Measurements from ENCODE around the gene TMEM196. TPM values are rescaled to one million over a fixed set of nuclear protein-coding genes. Genes with fewer than 3 reads are reported as not detected.

The TMEM196 gene
- total RNA-seq, 2 experiments from 2014 or later = not detected

DNA sequence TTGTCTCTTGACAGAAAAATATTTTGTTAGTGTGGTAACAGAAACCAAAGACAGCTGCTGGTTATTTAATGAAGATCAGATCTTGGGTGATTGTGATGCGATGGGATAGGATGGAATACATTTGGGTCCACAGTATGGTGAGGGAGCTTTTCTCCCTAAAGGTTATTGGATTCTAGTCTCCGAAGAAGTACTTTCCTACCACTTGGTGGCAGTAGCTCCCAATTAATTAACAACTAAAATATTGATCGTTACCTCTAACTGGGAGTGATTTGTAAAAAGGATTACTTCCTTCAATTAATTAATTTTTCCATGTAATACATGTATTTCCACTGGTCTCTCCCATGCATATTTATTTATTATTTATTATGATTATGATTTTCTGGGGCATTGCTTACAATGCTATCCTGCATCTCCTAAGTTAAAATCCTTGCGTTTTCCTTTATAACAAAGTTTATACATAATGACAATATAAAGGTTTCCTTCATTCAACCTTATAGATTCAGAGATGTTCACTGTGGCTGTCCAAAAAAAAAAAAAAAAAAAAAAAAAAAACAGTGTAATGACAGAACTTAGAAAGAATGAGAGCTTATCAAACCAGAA lies 25.6 kb downstream of the TMEM196 start:
- Mint-ChIP-seq H3K4me1 (no peaks in the 10 kb centered on the region), H3K4me3 (no peak overlapping the region), H3K27me3 (peaks cover 10% of the 10 kb centered on the region), H3K27ac (no peak overlapping the region), H3K9me3 (ENCODE audit: low read depth) (no peaks in the 10 kb centered on the region), H3K36me3 (no peaks in the 10 kb centered on the region)
- CTCF ChIA-PET = interaction anchor here (0.5 to 2.2 kb wide), 7 partner anchors 11 to 850 kb away, joined by 3 to 9 read pairs (median 4); partner anchors contain the start of genes POLR1F and TMEM196
- DNase-seq (no peak), ATAC-seq (no peak)

DNA sequence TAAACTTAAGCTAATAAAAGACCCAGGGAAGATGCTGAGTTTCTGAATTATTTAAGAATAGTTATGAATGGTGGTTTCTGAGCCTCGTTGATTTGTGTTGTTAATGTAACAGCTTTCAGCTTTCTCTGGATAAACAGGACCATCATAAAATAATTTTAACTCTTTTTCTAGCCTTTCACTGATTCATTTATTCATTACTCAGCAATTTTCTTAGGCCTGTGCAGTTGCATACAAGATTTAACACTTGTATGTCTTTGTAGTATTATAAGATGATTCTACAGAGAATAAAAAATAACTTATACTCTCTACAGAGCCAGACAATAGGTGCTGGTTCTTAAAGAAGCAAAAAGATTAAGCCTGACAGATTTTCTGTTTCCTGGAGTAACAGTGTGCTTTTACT lies 29.3 kb downstream of the TMEM196 start:
- H3K27me3 Mint-ChIP-seq = peaks cover 15% of the 10 kb centered on the region
- H3K9me3 Mint-ChIP-seq (ENCODE audit: low read depth) = no peaks in the 10 kb centered on the region
- CTCF ChIA-PET = interaction anchor here (0.5 kb wide), 1 partner anchor 30 kb away, joined by 4 read pairs; no protein-coding TSS in a partner anchor

DNA sequence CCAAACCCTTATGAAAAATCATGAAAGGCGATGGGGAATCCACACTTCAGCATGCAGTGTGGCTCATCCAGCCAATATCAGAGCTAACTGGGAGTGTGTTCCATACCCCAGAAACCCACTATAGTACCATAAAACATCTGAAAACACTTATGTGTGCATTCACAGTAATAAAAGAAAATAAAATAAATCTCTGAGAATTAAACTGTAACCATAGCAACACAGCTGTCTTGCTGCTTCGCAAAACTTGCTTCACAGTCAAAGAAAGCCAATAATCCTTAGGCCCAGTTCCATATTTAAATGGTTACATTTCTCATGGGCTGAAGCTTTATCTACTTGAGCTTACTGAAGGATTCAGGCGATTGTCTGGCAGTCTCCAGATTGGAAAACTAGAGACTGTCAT lies 44.7 kb downstream of the TMEM196 start:
- H3K27ac Mint-ChIP-seq = no peak overlapping the region
- no peaks in the 10 kb centered on the region for H3K36me3 Mint-ChIP-seq
- no peaks in the 10 kb centered on the region for H3K9me3 Mint-ChIP-seq (ENCODE audit: low read depth)
- DNase-seq (no peak), ATAC-seq (no peak)
- no peaks in the 10 kb centered on the region for H3K4me1 Mint-ChIP-seq
- peaks cover 6% of the 10 kb centered on the region for H3K27me3 Mint-ChIP-seq
- H3K4me3 Mint-ChIP-seq = no peak overlapping the region
- CTCF ChIA-PET = interaction anchor here (1.2 kb wide), 1 partner anchor 14 kb away, joined by 3 read pairs; no protein-coding TSS in a partner anchor

More for the DNA sequence above, 29.3 kb downstream of the TMEM196 start:
- no peak for ATAC-seq
- no peaks in the 10 kb centered on the region for H3K36me3 Mint-ChIP-seq
- no peaks in the 10 kb centered on the region for H3K4me1 Mint-ChIP-seq
- no peak overlapping the region for H3K4me3 Mint-ChIP-seq
- DNase-seq = no peak
- H3K27ac Mint-ChIP-seq = no peak overlapping the region

DNA sequence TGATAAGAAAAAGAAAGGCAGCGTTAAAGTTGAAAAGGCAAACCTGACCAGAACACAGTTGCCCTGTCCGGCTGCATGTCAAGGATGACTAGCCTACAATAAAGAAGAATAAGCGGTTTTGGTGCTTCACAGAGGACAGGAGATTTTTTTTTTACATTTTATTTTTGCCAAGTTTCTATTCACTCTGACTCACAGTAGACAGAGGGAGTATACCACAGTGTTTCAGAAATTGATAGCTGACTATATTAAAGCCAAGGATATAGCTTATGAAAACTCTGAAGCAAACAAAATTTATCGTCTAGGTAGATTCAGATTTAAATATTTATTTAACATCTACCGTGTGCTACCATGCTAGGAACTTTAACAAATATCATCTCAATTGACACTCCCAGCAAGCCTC lies 47.6 kb downstream of the TMEM196 start:
- DNase-seq = no peak
- Mint-ChIP-seq H3K27ac (no peak overlapping the region), H3K9me3 (ENCODE audit: low read depth) (no peaks in the 10 kb centered on the region), H3K4me3 (no peak overlapping the region), H3K27me3 (peaks cover 6% of the 10 kb centered on the region), H3K36me3 (no peaks in the 10 kb centered on the region), H3K4me1 (no peaks in the 10 kb centered on the region)
- no peak for ATAC-seq
- CTCF ChIA-PET = interaction anchor here (0.8 to 1.0 kb wide), 2 partner anchors 12 to 16 kb away, joined by 3 to 4 read pairs; partner anchors contain the start of gene POLR1F

DNA sequence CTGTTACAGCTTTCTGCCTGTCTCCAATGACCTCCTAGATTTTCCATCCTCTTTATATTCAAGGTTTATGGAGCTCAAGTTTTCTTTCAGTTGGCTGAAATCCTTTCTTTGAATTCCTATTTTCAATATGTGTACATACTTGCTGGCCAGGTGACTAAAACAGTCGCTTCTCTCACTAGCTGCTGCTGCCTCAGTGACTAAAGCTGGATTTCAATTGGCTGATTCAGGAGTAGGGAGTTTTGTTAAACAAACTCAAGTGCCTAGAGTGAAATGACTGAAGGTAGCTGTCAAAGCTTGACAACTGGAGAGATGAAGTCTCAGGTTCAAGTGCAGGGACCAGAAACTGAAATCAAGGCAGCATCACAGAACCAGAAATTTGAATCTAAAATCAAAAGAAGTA lies 57.9 kb downstream of the TMEM196 start:
- Mint-ChIP-seq H3K36me3 (no peaks in the 10 kb centered on the region), H3K4me1 (no peaks in the 10 kb centered on the region), H3K4me3 (no peak overlapping the region), H3K27ac (no peak overlapping the region), H3K9me3 (ENCODE audit: low read depth) (no peaks in the 10 kb centered on the region), H3K27me3 (peaks cover 5% of the 10 kb centered on the region)
- no peak for ATAC-seq
- CTCF ChIA-PET = interaction anchor here (1.6 to 1.7 kb wide), 2 partner anchors 14 to 882 kb away, joined by 3 to 9 read pairs; no protein-coding TSS in a partner anchor
- no peak for DNase-seq

DNA sequence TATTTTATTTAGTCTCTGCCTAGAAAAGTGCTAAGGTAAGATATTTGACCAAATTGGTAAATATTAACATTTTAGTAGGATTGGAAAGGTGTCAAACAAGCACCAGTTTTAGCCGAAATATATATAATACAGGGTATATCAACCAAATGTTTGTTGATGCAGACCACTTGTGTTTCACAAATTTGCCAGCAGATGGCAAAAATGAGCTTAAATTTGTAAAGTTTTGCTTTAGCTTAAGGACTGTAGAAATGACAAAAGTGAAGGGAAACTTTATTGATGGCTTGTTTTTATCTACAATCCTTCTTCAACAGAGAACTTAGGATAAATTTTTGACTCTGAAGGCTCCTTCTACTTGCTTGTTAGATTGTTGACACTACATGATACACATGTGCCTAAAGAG lies 59.7 kb downstream of the TMEM196 start:
- Mint-ChIP-seq H3K4me3 (no peak overlapping the region), H3K9me3 (ENCODE audit: low read depth) (no peaks in the 10 kb centered on the region), H3K4me1 (peaks cover 9% of the 10 kb centered on the region), H3K36me3 (no peaks in the 10 kb centered on the region), H3K27ac (no peak overlapping the region), H3K27me3 (peaks cover 3% of the 10 kb centered on the region)
- peak; percentile 57 for DNase-seq
- CTCF ChIA-PET = interaction anchor here (0.7 to 1.9 kb wide), 10 partner anchors 12 to 938 kb away, joined by 3 to 13 read pairs (median 3); no protein-coding TSS in a partner anchor
- ATAC-seq = no peak

DNA sequence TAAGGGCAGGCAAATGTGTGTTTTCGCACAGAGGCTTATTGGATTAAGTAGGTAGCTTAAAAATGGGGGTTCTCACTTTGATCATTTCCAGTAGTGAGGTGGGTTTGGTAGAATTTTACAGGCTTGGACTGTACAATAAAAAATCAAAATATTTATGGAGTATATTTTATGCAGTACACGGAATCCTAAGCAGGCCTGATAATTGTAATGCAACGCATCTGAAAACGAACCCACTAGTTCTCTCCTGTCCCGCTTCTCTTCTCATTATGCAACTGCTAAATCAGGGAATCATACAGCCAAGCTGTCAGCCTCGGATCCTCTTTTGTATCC lies 64.2 kb downstream of the TMEM196 start:
- H3K27me3 Mint-ChIP-seq = no peaks in the 10 kb centered on the region
- no peak for DNase-seq
- H3K9me3 Mint-ChIP-seq (ENCODE audit: low read depth) = no peaks in the 10 kb centered on the region
- CTCF ChIA-PET = interaction anchor here (0.8 to 2.3 kb wide), 10 partner anchors 9 to 889 kb away, joined by 3 to 19 read pairs (median 4); no protein-coding TSS in a partner anchor
- H3K4me1 Mint-ChIP-seq = peaks cover 35% of the 10 kb centered on the region
- no peaks in the 10 kb centered on the region for H3K36me3 Mint-ChIP-seq
- peak overlapping the region; percentile 86 for H3K27ac Mint-ChIP-seq
- peak overlapping the region; percentile 96 for H3K4me3 Mint-ChIP-seq
- ATAC-seq = no peak

DNA sequence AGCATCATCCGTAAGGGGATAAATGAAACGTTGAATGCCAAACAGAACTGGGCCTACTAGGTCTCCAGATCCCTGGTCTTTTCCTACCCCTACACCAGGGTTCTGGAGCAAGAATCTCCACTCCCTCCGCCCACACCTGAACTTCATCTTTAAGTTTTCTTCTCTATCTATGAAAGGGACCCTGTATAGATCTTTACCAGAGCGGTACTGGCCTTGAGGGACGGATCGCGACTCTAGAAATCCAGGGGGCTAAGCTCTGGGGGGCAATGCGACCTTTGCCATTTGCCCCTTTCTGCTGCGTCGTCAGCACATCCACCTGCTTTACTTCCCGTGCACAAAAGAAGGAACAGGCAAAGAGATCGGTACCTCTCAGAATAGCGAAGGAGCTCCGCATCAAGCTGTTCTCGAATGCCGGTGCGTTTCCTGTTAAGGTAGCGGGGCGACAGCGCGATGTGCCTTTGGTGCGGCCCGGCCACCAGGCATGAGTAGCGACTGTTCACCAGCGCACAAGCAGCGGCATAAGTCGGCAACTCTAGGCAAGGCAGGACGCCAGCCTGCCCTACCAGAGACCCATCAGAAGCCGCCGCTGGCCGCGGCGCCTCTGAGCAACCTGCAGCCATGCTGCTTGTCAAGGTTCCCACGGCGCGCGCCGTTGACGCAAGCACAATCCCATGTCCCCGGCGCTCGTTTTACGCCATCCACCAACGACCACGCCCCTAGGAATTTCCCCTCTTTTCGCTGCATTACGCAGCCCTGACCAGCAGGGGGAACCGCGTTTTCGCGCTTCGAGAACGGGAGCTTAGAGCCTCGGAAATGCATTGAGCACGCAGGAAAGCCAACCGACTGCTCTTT lies 64.8 kb downstream of the TMEM196 start, which contains the start of gene POLR1F:
POLR1F (minus strand) TSS at position 641 of the 852 bp plus-strand sequence; CDS start at position 620, 21 bp downstream.
- Mint-ChIP-seq H3K9me3 (ENCODE audit: low read depth) (no peaks in the 10 kb centered on the region), H3K4me1 (peaks cover 35% of the 10 kb centered on the region), H3K27me3 (no peaks in the 10 kb centered on the region), H3K4me3 (peak within 1 kb of the TSS; percentile 96), H3K27ac (peak within 1 kb of the TSS; percentile 86), H3K36me3 (peaks cover 4% of the 10 kb centered on the region)
- DNase-seq = peak; percentile 94
- peak; percentile 98 for ATAC-seq
- CTCF ChIA-PET = interaction anchor here (0.8 to 2.3 kb wide), 10 partner anchors 9 to 890 kb away, joined by 3 to 19 read pairs (median 4); no protein-coding TSS in a partner anchor

DNA sequence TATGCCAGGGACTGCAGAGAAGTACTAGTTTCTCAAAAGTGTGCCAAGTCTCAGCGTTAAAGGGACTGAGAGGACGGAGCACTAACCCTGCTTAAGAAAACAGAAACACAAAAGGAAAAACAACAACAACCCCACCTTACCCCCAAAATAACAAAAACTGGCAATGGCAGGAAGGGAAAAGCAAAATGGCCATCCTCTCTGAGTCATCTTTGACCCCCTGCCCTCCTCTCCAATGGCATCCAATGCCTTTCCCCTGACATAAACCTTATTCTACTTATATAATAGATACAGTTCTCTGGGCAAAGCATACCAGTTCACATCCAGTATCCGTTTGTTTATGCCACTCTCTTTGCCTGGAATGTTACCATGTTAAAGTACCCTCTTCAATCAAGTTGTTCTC lies 66.2 kb downstream of the TMEM196 start:
- no peaks in the 10 kb centered on the region for H3K27me3 Mint-ChIP-seq
- DNase-seq = no peak
- peaks cover 35% of the 10 kb centered on the region for H3K4me1 Mint-ChIP-seq
- ATAC-seq = no peak
- H3K36me3 Mint-ChIP-seq = peaks cover 14% of the 10 kb centered on the region
- H3K4me3 Mint-ChIP-seq = peak overlapping the region; percentile 96
- no peak overlapping the region for H3K27ac Mint-ChIP-seq
- CTCF ChIA-PET = no interaction called here
- H3K9me3 Mint-ChIP-seq (ENCODE audit: low read depth) = no peaks in the 10 kb centered on the region

DNA sequence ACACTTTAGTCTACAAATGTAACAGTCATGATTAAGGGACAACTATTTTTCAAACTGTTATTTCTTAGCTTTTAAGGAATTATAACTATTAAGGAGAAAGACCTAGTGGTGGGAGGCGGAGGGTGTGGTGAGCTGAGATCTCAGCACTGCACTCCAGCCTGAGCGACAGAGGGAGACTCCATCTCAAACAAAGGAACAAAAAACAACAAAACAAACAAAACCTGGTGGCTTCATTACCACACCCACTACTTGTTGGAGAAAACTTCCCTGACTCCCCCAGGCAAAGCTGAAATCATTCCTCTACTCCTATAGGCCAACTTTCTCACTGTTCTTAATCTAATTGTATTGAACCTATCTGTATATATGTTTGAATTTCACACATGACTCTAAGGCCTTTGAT lies 67.8 kb downstream of the TMEM196 start:
- no peaks in the 10 kb centered on the region for H3K9me3 Mint-ChIP-seq (ENCODE audit: low read depth)
- H3K4me1 Mint-ChIP-seq = peaks cover 35% of the 10 kb centered on the region
- H3K36me3 Mint-ChIP-seq = peaks cover 20% of the 10 kb centered on the region
- H3K27me3 Mint-ChIP-seq = no peaks in the 10 kb centered on the region
- no peak overlapping the region for H3K27ac Mint-ChIP-seq
- no peak overlapping the region for H3K4me3 Mint-ChIP-seq
- CTCF ChIA-PET = no interaction called here
- ATAC-seq (no peak), DNase-seq (no peak)

DNA sequence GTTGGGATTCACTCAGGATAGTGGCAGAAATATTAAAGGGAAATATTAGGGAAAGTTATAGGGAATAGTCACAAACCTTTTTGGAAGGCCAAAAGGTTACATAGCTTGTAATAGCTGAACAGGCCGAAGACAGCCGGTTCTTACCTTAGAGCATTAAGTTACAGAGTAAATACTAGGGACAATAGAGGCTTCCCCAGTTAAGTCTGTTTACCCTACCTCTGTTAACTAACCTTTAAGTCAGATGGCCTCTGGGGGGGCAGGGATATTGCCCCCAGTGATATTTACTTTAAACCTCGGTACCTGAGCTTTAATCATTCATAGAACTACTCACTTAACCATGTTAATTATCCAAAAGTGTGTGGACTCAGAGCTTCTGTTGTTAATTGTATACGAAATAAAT lies 71.9 kb downstream of the TMEM196 start:
- ATAC-seq (no peak), DNase-seq (no peak)
- Mint-ChIP-seq H3K27ac (no peak overlapping the region), H3K4me3 (no peak overlapping the region), H3K9me3 (ENCODE audit: low read depth) (no peaks in the 10 kb centered on the region), H3K4me1 (peaks cover 10% of the 10 kb centered on the region), H3K27me3 (no peaks in the 10 kb centered on the region), H3K36me3 (peaks cover 38% of the 10 kb centered on the region)
- CTCF ChIA-PET = no interaction called here

DNA sequence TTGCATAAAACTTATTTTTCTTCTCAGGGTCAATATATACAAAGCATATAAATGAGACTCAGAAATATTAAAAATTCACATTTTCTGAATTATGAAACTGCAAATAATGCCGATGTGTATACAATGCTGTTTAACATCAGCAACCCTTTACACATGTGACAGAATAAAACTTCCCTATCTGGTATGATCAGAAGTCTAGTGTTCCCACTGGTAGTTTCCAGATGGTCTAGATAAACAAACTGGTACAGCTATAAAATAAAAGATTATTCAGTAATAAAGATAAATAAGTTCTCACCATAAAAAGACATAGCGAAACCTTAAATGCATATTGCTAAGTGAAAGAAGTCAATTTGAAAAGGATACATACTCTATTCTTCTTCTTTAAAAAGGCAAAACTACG lies 72.5 kb downstream of the TMEM196 start:
- Mint-ChIP-seq H3K9me3 (ENCODE audit: low read depth) (no peaks in the 10 kb centered on the region), H3K36me3 (peaks cover 40% of the 10 kb centered on the region)

DNA sequence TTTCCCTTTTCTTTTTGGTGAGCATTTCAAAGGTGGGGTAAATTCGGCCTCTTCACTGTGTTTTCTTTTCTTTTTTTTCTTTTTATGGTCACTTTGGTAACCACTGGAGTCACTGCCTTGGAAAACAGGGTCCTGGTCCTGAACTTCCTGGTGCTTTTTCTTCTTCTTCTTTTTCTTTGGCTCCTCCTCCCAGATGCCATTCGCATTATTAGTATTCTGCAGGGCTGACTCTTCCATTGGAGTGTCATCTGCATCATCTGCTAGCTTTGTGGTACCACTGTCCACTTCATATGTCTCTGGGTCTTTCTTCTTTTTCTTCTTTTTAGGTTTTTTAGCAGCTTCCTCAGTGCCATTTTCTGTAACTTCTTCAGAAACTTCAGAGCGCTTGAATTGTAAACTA lies 75.1 kb downstream of the TMEM196 start:
- H3K36me3 Mint-ChIP-seq = peaks cover 41% of the 10 kb centered on the region
- ATAC-seq = no peak
- CTCF ChIA-PET = interaction anchor here (3.7 kb wide), 1 partner anchor 11 kb away, joined by 16 read pairs; the partner anchor contains the start of gene POLR1F

More for the DNA sequence above, 72.5 kb downstream of the TMEM196 start:
- H3K4me3 Mint-ChIP-seq = no peak overlapping the region
- ATAC-seq (no peak), DNase-seq (no peak)
- peaks cover 6% of the 10 kb centered on the region for H3K4me1 Mint-ChIP-seq
- no peaks in the 10 kb centered on the region for H3K27me3 Mint-ChIP-seq
- H3K27ac Mint-ChIP-seq = no peak overlapping the region
- CTCF ChIA-PET = interaction anchor here (3.7 kb wide), 1 partner anchor 8 kb away, joined by 16 read pairs; the partner anchor contains the start of gene POLR1F

More for the DNA sequence above, 75.1 kb downstream of the TMEM196 start:
- Mint-ChIP-seq H3K9me3 (ENCODE audit: low read depth) (no peaks in the 10 kb centered on the region), H3K4me1 (no peaks in the 10 kb centered on the region), H3K27ac (no peak overlapping the region), H3K27me3 (no peaks in the 10 kb centered on the region), H3K4me3 (no peak overlapping the region)
- DNase-seq = no peak
